ENCODE results near the gene TIGD3. TPM values are rescaled to one million over a fixed set of nuclear protein-coding genes. Genes with fewer than 3 reads are reported as not detected.

TIGD3 gene
- total RNA-seq, 1 experiment from 2014 or later = 1.3 TPM

GRCh38 chr11:65315866-65316226, 38.7 kb upstream of the TIGD3 start:
- peak overlapping the region; percentile 84 for H3K9ac ChIP-seq (ENCODE audit: low read length)
- no peak for ATAC-seq
- H4K20me1 ChIP-seq (ENCODE audit: low read length) = peaks cover 14% of the 10 kb centered on the region
- intact Hi-C loops (cut with micrococcal nuclease) = loop anchor here (10.0 kb wide), 1 partner anchor 131 kb away; the partner anchor contains the start of gene CAPN1
- H3K36me3 ChIP-seq (ENCODE audit: low read depth, low read length) = peaks cover 13% of the 10 kb centered on the region
- CTCF ChIA-PET = interaction anchor here (0.9 to 4.3 kb wide), 4 partner anchors 15 to 41 kb away, joined by 5 to 266 read pairs (median 18); partner anchors contain the start of gene DPF2
- POLR2A ChIA-PET (ENCODE audit: unreplicated experiment) = interaction anchor here (1.4 to 1.7 kb wide), 5 partner anchors 13 to 41 kb away, joined by 3 to 56 read pairs (median 8); partner anchors contain the start of gene DPF2
- H3K9me2 ChIP-seq (replicated peaks; ENCODE audit: low read length) = no peaks in the 10 kb centered on the region
- H3F3A ChIP-seq (ENCODE audit: low read length, unreplicated experiment) = peaks cover 5% of the 10 kb centered on the region
- H3K27me3 ChIP-seq (ENCODE audit: low read length) = no peaks in the 10 kb centered on the region
- peak overlapping the region; percentile 65; the same call in 1 of the 2 replicates for H2AFZ ChIP-seq (ENCODE audit: low read length)
- H3K4me2 ChIP-seq (ENCODE audit: low read length) = peak overlapping the region; percentile 94
- H3K27ac ChIP-seq (ENCODE audit: low read length) = peak overlapping the region; percentile 87
- peak overlapping the region; percentile 72 for H3K4me3 ChIP-seq (ENCODE audit: low read length)
- TF ChIP-seq, protein P1, sequence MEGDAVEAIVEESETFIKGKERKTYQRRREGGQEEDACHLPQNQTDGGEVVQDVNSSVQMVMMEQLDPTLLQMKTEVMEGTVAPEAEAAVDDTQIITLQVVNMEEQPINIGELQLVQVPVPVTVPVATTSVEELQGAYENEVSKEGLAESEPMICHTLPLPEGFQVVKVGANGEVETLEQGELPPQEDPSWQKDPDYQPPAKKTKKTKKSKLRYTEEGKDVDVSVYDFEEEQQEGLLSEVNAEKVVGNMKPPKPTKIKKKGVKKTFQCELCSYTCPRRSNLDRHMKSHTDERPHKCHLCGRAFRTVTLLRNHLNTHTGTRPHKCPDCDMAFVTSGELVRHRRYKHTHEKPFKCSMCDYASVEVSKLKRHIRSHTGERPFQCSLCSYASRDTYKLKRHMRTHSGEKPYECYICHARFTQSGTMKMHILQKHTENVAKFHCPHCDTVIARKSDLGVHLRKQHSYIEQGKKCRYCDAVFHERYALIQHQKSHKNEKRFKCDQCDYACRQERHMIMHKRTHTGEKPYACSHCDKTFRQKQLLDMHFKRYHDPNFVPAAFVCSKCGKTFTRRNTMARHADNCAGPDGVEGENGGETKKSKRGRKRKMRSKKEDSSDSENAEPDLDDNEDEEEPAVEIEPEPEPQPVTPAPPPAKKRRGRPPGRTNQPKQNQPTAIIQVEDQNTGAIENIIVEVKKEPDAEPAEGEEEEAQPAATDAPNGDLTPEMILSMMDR (conservative IDR thresholded peaks at IDR 0.05; ENCODE audit: low read depth, low read length) = peak; percentile 39; the same call in 1 of the 2 replicates
- no peak for TF ChIP-seq EZH2 (IDR thresholded peaks at IDR 0.05; ENCODE audit: low read length, unreplicated experiment)
- no peak for TF ChIP-seq EZH2phosphoT487 (IDR thresholded peaks at IDR 0.05; ENCODE audit: borderline replicate concordance, low read length)
- no TSS peak for BruUV-seq (replicated peaks)
- H3K79me2 ChIP-seq (ENCODE audit: low read length) = peaks cover 60% of the 10 kb centered on the region
- H3K9me3 ChIP-seq (ENCODE audit: low read length) = no peaks in the 10 kb centered on the region
- peaks cover 31% of the 10 kb centered on the region for H3K4me1 ChIP-seq (ENCODE audit: insufficient read depth, low read length)
- peak; percentile 27 for DNase-seq

DNA sequence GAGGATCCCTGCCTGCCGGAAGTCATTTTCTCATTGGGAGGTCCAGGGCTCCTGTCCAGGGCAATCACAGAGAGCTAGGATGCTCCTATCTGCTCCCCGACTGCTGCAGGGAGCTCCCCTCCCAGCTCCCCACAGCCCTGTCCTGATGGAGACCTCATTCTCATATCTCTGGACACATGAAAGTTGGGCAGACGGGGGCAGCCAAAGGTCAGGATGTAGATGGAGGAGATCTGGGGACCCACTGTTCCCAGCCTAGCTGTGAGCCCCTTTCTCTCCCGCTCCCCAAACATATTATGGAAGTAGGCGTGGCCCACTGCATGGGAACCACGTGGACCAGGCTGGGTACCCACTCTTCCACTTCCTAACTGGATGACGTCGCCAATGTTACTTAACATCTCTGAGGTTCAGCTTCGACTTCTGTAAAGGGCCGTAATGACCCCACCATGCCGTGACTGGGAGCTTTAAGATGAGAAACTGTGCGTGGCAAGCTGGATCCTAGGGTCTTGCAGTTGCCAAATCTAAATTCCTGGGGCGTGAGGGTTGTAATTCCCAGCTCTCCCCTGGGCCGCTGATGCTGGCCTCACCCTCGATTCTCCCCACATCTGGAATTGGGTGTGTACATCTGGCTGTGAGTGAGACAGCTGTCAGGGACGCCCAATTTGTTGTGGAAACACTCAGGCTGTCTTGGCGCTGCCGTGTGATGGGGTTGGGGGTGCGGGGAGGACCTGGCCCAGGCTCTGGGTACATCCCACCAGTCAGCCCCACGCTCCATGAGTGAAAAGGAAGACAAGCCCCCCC, 38.1 kb upstream of the TIGD3 start:
- intact Hi-C loops (cut with micrococcal nuclease) = loop anchor here (1.0 to 10.0 kb wide), 3 partner anchors 14 to 132 kb away; partner anchors contain the start of gene CAPN1
- no peaks in the 10 kb centered on the region for H3K9me2 ChIP-seq (replicated peaks; ENCODE audit: low read length)
- H3K79me2 ChIP-seq (ENCODE audit: low read length) = peaks cover 66% of the 10 kb centered on the region
- peak; percentile 57 for DNase-seq
- TF ChIP-seq EZH2 (IDR thresholded peaks at IDR 0.05; ENCODE audit: low read length, unreplicated experiment) (no peak), EZH2phosphoT487 (IDR thresholded peaks at IDR 0.05; ENCODE audit: borderline replicate concordance, low read length) (no peak)
- TF ChIP-seq, protein P1 (conservative IDR thresholded peaks at IDR 0.05; ENCODE audit: low read depth, low read length) = no peak
- H3K9me3 ChIP-seq (ENCODE audit: low read length) = no peaks in the 10 kb centered on the region
- H3K4me1 ChIP-seq (ENCODE audit: insufficient read depth, low read length) = peaks cover 25% of the 10 kb centered on the region
- peak overlapping the region; percentile 94 for H3K4me2 ChIP-seq (ENCODE audit: low read length)
- peak overlapping the region; percentile 84 for H3K9ac ChIP-seq (ENCODE audit: low read length)
- ATAC-seq = peak; percentile 4
- peaks cover 20% of the 10 kb centered on the region for H4K20me1 ChIP-seq (ENCODE audit: low read length)
- TSS peak; percentile 53 for BruUV-seq (replicated peaks)
- peaks cover 18% of the 10 kb centered on the region for H3K36me3 ChIP-seq (ENCODE audit: low read depth, low read length)
- H3K4me3 ChIP-seq (ENCODE audit: low read length) = peak overlapping the region; percentile 72
- H3K27me3 ChIP-seq (ENCODE audit: low read length) = no peaks in the 10 kb centered on the region
- peaks cover 5% of the 10 kb centered on the region for H3F3A ChIP-seq (ENCODE audit: low read length, unreplicated experiment)
- H2AFZ ChIP-seq (ENCODE audit: low read length) = 0 out of 2 replicates have a peak overlapping the region, but pooled peaks have one; percentile 65
- POLR2A ChIA-PET (ENCODE audit: unreplicated experiment) = interaction anchor here (0.5 to 1.7 kb wide), 7 partner anchors 12 to 188 kb away, joined by 3 to 56 read pairs (median 6); partner anchors contain the start of genes DPF2 and POLA2
- H3K27ac ChIP-seq (ENCODE audit: low read length) = peak overlapping the region; percentile 87
- CTCF ChIA-PET = interaction anchor here (0.5 to 4.3 kb wide), 7 partner anchors 14 to 254 kb away, joined by 4 to 266 read pairs (median 6); partner anchors contain the start of genes DPF2, POLA2 and ZNRD2
